Measurements from ENCODE around the gene P4HB. TPM values are rescaled to one million over a fixed set of nuclear protein-coding genes. Genes with fewer than 3 reads are reported as not detected.
A peak's percentile ranks its signal among the peaks of the same experiment; 100 is the strongest.

P4HB gene
- total and polyA plus RNA-seq, 2 donors (not counting 1 experiment from before 2014, with no cell fraction given) = 109 to 1,034 TPM

GRCh38 chr17:81838753-81839255 lies 21.5 kb downstream of the P4HB start:
- peaks cover 10% of the 10 kb centered on the region for H3K36me3 ChIP-seq (ENCODE audit: control insufficient read depth, insufficient read depth, low read length)
- TF ChIP-seq EZH2 (IDR thresholded peaks at IDR 0.05; ENCODE audit: low read length, missing control alignments) = no peak
- TF ChIP-seq, protein P1, sequence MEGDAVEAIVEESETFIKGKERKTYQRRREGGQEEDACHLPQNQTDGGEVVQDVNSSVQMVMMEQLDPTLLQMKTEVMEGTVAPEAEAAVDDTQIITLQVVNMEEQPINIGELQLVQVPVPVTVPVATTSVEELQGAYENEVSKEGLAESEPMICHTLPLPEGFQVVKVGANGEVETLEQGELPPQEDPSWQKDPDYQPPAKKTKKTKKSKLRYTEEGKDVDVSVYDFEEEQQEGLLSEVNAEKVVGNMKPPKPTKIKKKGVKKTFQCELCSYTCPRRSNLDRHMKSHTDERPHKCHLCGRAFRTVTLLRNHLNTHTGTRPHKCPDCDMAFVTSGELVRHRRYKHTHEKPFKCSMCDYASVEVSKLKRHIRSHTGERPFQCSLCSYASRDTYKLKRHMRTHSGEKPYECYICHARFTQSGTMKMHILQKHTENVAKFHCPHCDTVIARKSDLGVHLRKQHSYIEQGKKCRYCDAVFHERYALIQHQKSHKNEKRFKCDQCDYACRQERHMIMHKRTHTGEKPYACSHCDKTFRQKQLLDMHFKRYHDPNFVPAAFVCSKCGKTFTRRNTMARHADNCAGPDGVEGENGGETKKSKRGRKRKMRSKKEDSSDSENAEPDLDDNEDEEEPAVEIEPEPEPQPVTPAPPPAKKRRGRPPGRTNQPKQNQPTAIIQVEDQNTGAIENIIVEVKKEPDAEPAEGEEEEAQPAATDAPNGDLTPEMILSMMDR (conservative IDR thresholded peaks at IDR 0.05 in 1 of 2, IDR thresholded peaks at IDR 0.05 in 1 of 2; ENCODE audit: low read depth in 1 of 2, low read length in 2 of 2) = no peak
- no peaks in the 10 kb centered on the region for H4K20me1 ChIP-seq (ENCODE audit: control insufficient read depth, extremely low read depth, insufficient read depth, low read length)
- no peak overlapping the region for H3K27ac ChIP-seq (ENCODE audit: insufficient read depth, low read length)
- H3K27me3 ChIP-seq (ENCODE audit: control insufficient read depth, insufficient read depth, low read length) = no peaks in the 10 kb centered on the region
- no peaks in the 10 kb centered on the region for H3K9me3 ChIP-seq (ENCODE audit: control insufficient read depth, insufficient read depth, low read depth, low read length)
- H2AFZ ChIP-seq (ENCODE audit: low read length) = no peak overlapping the region
- H3K9ac ChIP-seq (ENCODE audit: insufficient read depth, low read length) = no peak overlapping the region
- DNase-seq (ENCODE audit: low read depth in 2 of 2) = no peak
- H3K4me2 ChIP-seq (ENCODE audit: extremely low read depth, insufficient read depth, low read length) = no peak overlapping the region
- H3K4me1 ChIP-seq (ENCODE audit: control insufficient read depth, extremely low read depth, insufficient read depth, low read length) = peaks cover 1% of the 10 kb centered on the region
- H3K4me3 ChIP-seq (replicated peaks in 1 of 4; ENCODE audit: control extremely low read depth in 1 of 4, insufficient read depth in 1 of 4, low read depth in 3 of 4, low read length in 4 of 4) = no peak overlapping the region
- peaks cover under 1% of the 10 kb centered on the region for H3K79me2 ChIP-seq (ENCODE audit: control insufficient read depth, insufficient read depth, low read length)

GRCh38 chr17:81837641-81838040 lies 22.7 kb downstream of the P4HB start:
- peaks cover 3% of the 10 kb centered on the region for H3K79me2 ChIP-seq (ENCODE audit: control insufficient read depth, insufficient read depth, low read length)
- no peak for DNase-seq (ENCODE audit: low read depth in 2 of 2)
- no peaks in the 10 kb centered on the region for H4K20me1 ChIP-seq (ENCODE audit: control insufficient read depth, extremely low read depth, insufficient read depth, low read length)
- no peak overlapping the region for H3K27ac ChIP-seq (ENCODE audit: insufficient read depth, low read length)
- peaks cover 4% of the 10 kb centered on the region for H3K4me1 ChIP-seq (ENCODE audit: control insufficient read depth, extremely low read depth, insufficient read depth, low read length)
- H3K27me3 ChIP-seq (ENCODE audit: control insufficient read depth, insufficient read depth, low read length) = no peaks in the 10 kb centered on the region
- no peaks in the 10 kb centered on the region for H3K9me3 ChIP-seq (ENCODE audit: control insufficient read depth, insufficient read depth, low read depth, low read length)
- no peak overlapping the region for H3K9ac ChIP-seq (ENCODE audit: insufficient read depth, low read length)
- no peak overlapping the region for H3K4me2 ChIP-seq (ENCODE audit: extremely low read depth, insufficient read depth, low read length)
- H3K36me3 ChIP-seq (ENCODE audit: control insufficient read depth, insufficient read depth, low read length) = peaks cover 4% of the 10 kb centered on the region
- no peak overlapping the region for H3K4me3 ChIP-seq (replicated peaks in 1 of 4; ENCODE audit: control extremely low read depth in 1 of 4, insufficient read depth in 1 of 4, low read depth in 3 of 4, low read length in 4 of 4)
- H2AFZ ChIP-seq (ENCODE audit: low read length) = no peak overlapping the region
- TF ChIP-seq, protein P1 (conservative IDR thresholded peaks at IDR 0.05 in 1 of 2, IDR thresholded peaks at IDR 0.05 in 1 of 2; ENCODE audit: low read depth in 1 of 2, low read length in 2 of 2) = no peak
- TF ChIP-seq EZH2 (IDR thresholded peaks at IDR 0.05; ENCODE audit: low read length, missing control alignments) = no peak

- H2AFZ ChIP-seq (ENCODE audit: low read length) = no peak within 1 kb of the TSS
- no peaks in the 10 kb centered on the region for H4K20me1 ChIP-seq (ENCODE audit: control insufficient read depth, extremely low read depth, insufficient read depth, low read length)
- H3K9me3 ChIP-seq (ENCODE audit: control insufficient read depth, insufficient read depth, low read depth, low read length) = no peaks in the 10 kb centered on the region
- peaks cover 7% of the 10 kb centered on the region for H3K4me1 ChIP-seq (ENCODE audit: control insufficient read depth, extremely low read depth, insufficient read depth, low read length)
- H3K4me2 ChIP-seq (ENCODE audit: extremely low read depth, insufficient read depth, low read length) = peak within 1 kb of the TSS; percentile 94
- TF ChIP-seq, protein P1 (conservative IDR thresholded peaks at IDR 0.05 in 1 of 2, IDR thresholded peaks at IDR 0.05 in 1 of 2; ENCODE audit: low read depth in 1 of 2, low read length in 2 of 2) = no peak
- TF ChIP-seq EZH2 (IDR thresholded peaks at IDR 0.05; ENCODE audit: low read length, missing control alignments) = no peak
- H3K27ac ChIP-seq (ENCODE audit: insufficient read depth, low read length) = peak within 1 kb of the TSS; percentile 95
- no peak for DNase-seq (ENCODE audit: low read depth in 2 of 2)
- peak within 1 kb of the TSS; percentile 94 for H3K9ac ChIP-seq (ENCODE audit: insufficient read depth, low read length)
- no peaks in the 10 kb centered on the region for H3K36me3 ChIP-seq (ENCODE audit: control insufficient read depth, insufficient read depth, low read length)
- peak within 1 kb of the TSS; percentile 74 to 80 (median 76) for H3K4me3 ChIP-seq (replicated peaks in 1 of 4; ENCODE audit: control extremely low read depth in 1 of 4, insufficient read depth in 1 of 4, low read depth in 3 of 4, low read length in 4 of 4)
- peaks cover 15% of the 10 kb centered on the region for H3K79me2 ChIP-seq (ENCODE audit: control insufficient read depth, insufficient read depth, low read length)
- no peaks in the 10 kb centered on the region for H3K27me3 ChIP-seq (ENCODE audit: control insufficient read depth, insufficient read depth, low read length)
These were observed 25.5 kb downstream of the P4HB start, which contains the start of gene PPP1R27 for GRCh38 chr17:81834831-81835267. PPP1R27 (minus strand) TSS chr17:81835050; CDS start chr17:81834953, 97 bp downstream.
